ENCODE measurements around the gene ZBTB46.
A peak's percentile ranks its signal among the peaks of the same experiment; 100 is the strongest.

Gene ZBTB46

GRCh38 chr20:63702036-63702665 lies 128.9 kb downstream of the ZBTB46 start:
- DNase-seq = no peak

- DNase-seq = no peak
Observed at GRCh38 chr20:63701329-63702035, 129.6 kb downstream of the ZBTB46 start.

GRCh38 chr20:63701051-63701328 lies 130.1 kb downstream of the ZBTB46 start:
- no peak for DNase-seq

- no peak for DNase-seq
Observed at GRCh38 chr20:63700199-63701050, 130.6 kb downstream of the ZBTB46 start.

- no peak for DNase-seq
Observed at GRCh38 chr20:63699466-63700198, 131.4 kb downstream of the ZBTB46 start.

GRCh38 chr20:63698739-63699465 lies 132.2 kb downstream of the ZBTB46 start:
- DNase-seq = peak in 1 of 2 donors; percentile 58

GRCh38 chr20:63697868-63698545 lies 133.1 kb downstream of the ZBTB46 start:
- no peak for DNase-seq

- DNase-seq = no peak
Observed at GRCh38 chr20:63697357-63697867, 133.7 kb downstream of the ZBTB46 start.

GRCh38 chr20:63696628-63697356 lies 134.3 kb downstream of the ZBTB46 start, which contains the start of gene TNFRSF6B:
TSS of gene TNFRSF6B (plus strand) at chr20:63696652. CDS start at chr20:63696768, 116 bp downstream.
- DNase-seq = no peak

- no peak for DNase-seq
Observed at GRCh38 chr20:63696306-63696627, 134.8 kb downstream of the ZBTB46 start.

- DNase-seq = no peak
Observed at GRCh38 chr20:63695424-63696305, 135.4 kb downstream of the ZBTB46 start.

- DNase-seq = no peak
Observed at GRCh38 chr20:63694584-63695423, 136.3 kb downstream of the ZBTB46 start.

GRCh38 chr20:63693733-63694583 lies 137.1 kb downstream of the ZBTB46 start:
- DNase-seq = no peak

Measured in activated CD4-positive, alpha-beta T cell treated with anti-CD3 and anti-CD28 coated beads for 4 hours (primary cell).